ENCODE results near the gene SYK.

Gene SYK

GRCh38 chr9:90772386-90772785 lies 29.2 kb upstream of the SYK start:
- TF ChIP-seq CTCF (IDR thresholded peaks at IDR 0.05; ENCODE audit: borderline replicate concordance, insufficient read depth, low read depth, low read length), result no peak
- no peak overlapping the region for H3K4me3 ChIP-seq (ENCODE audit: low read depth, low read length)

DNA sequence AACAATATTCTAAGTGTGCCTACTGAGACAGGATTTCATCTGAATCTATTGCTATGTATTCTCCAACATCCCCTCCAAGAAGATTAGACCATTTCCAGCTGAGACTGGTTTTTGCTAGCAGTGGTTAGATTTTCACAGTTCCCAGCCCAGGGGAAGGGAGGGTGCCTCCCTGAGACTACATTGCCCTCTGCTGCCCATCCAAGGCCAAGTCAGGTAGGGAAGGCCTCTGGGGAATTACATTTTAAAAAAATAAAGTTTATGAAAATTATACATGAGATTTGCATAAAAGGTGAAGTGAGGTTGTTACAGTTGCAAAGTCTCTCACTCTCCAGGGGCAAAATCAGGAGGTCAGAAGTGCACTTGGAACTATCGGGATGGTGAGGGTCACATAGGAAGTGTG lies 28.0 kb upstream of the SYK start:
- no peak overlapping the region for H3K4me3 ChIP-seq (ENCODE audit: low read depth, low read length)
- peak; percentile 42; the same call in 1 of the 2 replicates for TF ChIP-seq CTCF (IDR thresholded peaks at IDR 0.05; ENCODE audit: borderline replicate concordance, insufficient read depth, low read depth, low read length)

GRCh38 chr9:90774071-90774470 lies 27.5 kb upstream of the SYK start:
- no peak for TF ChIP-seq CTCF (IDR thresholded peaks at IDR 0.05; ENCODE audit: borderline replicate concordance, insufficient read depth, low read depth, low read length)

GRCh38 chr9:90774682-90775081 lies 26.9 kb upstream of the SYK start:
- peak; percentile 21; the same call in 1 of the 2 replicates for TF ChIP-seq CTCF (IDR thresholded peaks at IDR 0.05; ENCODE audit: borderline replicate concordance, insufficient read depth, low read depth, low read length)
- H3K4me3 ChIP-seq (ENCODE audit: low read depth, low read length), result no peak overlapping the region

More at GRCh38 chr9:90774071-90774470, 27.5 kb upstream of the SYK start:
- H3K4me3 ChIP-seq (ENCODE audit: low read depth, low read length), result no peak overlapping the region

- no peak for TF ChIP-seq CTCF (IDR thresholded peaks at IDR 0.05; ENCODE audit: borderline replicate concordance, insufficient read depth, low read depth, low read length)
- H3K4me3 ChIP-seq (ENCODE audit: low read depth, low read length), result no peak overlapping the region
Observed at GRCh38 chr9:90775657-90776056, 26.0 kb upstream of the SYK start.

GRCh38 chr9:90778746-90779145 lies 22.9 kb upstream of the SYK start:
- no peak for TF ChIP-seq CTCF (IDR thresholded peaks at IDR 0.05; ENCODE audit: borderline replicate concordance, insufficient read depth, low read depth, low read length)

GRCh38 chr9:90783552-90783951 lies 18.1 kb upstream of the SYK start:
- no peak for TF ChIP-seq CTCF (IDR thresholded peaks at IDR 0.05; ENCODE audit: borderline replicate concordance, insufficient read depth, low read depth, low read length)
- no peak overlapping the region for H3K4me3 ChIP-seq (ENCODE audit: low read depth, low read length)

More at GRCh38 chr9:90778746-90779145, 22.9 kb upstream of the SYK start:
- H3K4me3 ChIP-seq (ENCODE audit: low read depth, low read length), result no peak overlapping the region
